Activated T-cell treated with anti-CD3 and anti-CD28 coated beads, Interleukin-2, amount 50 U/mL, for 24 hours (primary cell): ENCODE data around the gene FAM174B.

Experiments
- DNase-seq: peaks from one replicate; pipeline ENCODE4 v3.0.0-alpha.2; 2020
- H3K27ac Mint-ChIP-seq: 2 replicates; pipeline ENCODE4 v1.8.0; 2020; ENCODE audit warnings: mild to moderate bottlenecking, mixed read lengths
- H3K27me3 Mint-ChIP-seq: 2 replicates; pipeline ENCODE4 v1.8.0; 2020; ENCODE audit warnings: mixed read lengths
- H3K36me3 Mint-ChIP-seq: 2 replicates; pipeline ENCODE4 v1.8.0; 2020; ENCODE audit warnings: low read depth, mixed read lengths
- H3K4me1 Mint-ChIP-seq: 2 replicates; pipeline ENCODE4 v1.8.0; 2020; ENCODE audit warnings: low read depth, mixed read lengths
- H3K4me3 Mint-ChIP-seq: 2 replicates; pipeline ENCODE4 v1.8.0; 2020; ENCODE audit warnings: mild to moderate bottlenecking, moderate library complexity, mixed read lengths
- H3K9me3 Mint-ChIP-seq: 2 replicates; pipeline ENCODE4 v1.8.0; 2020; ENCODE audit warnings: mixed read lengths

FAM174B gene

DNA sequence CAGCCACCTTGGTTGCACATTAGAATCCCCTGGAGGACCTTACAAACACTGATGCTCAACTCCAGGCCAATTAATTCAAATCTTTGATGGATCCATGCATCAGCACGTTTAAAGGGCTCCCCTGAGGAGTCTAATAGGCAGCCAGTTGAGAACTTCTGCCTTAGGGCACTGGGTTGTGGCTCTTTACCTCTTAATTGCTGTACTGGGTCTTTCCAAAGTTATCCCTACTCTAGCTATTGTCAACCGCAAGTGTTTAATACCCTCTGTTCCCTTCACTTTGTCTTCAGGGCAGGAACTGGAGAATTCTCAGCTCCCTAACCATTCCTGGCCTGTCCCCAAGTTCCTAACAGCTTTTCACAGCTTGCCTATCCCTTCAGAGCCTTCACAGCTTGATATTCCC, 15.0 kb upstream of the FAM174B start:
- no peak for DNase-seq
- peaks cover 24% of the 10 kb centered on the region for H3K27me3 Mint-ChIP-seq
- H3K36me3 Mint-ChIP-seq = no peaks in the 10 kb centered on the region
- H3K4me1 Mint-ChIP-seq = peaks cover under 1% of the 10 kb centered on the region
- H3K4me3 Mint-ChIP-seq = no peak overlapping the region
- H3K9me3 Mint-ChIP-seq = no peaks in the 10 kb centered on the region
- no peak overlapping the region for H3K27ac Mint-ChIP-seq

- Mint-ChIP-seq H3K27me3 (peaks cover 27% of the 10 kb centered on the region), H3K4me1 (peaks cover 10% of the 10 kb centered on the region), H3K4me3 (no peak overlapping the region), H3K36me3 (no peaks in the 10 kb centered on the region), H3K9me3 (no peaks in the 10 kb centered on the region), H3K27ac (no peak overlapping the region)
- DNase-seq = no peak
These were observed 13.9 kb upstream of the FAM174B start for GRCh38 chr15:92669432-92669831.

GRCh38 chr15:92668620-92669019, 13.0 kb upstream of the FAM174B start:
- H3K4me3 Mint-ChIP-seq = no peak overlapping the region
- H3K4me1 Mint-ChIP-seq = peaks cover 15% of the 10 kb centered on the region
- peaks cover 25% of the 10 kb centered on the region for H3K27me3 Mint-ChIP-seq
- H3K9me3 Mint-ChIP-seq = no peaks in the 10 kb centered on the region
- no peak overlapping the region for H3K27ac Mint-ChIP-seq
- H3K36me3 Mint-ChIP-seq = no peaks in the 10 kb centered on the region
- DNase-seq = no peak

DNA sequence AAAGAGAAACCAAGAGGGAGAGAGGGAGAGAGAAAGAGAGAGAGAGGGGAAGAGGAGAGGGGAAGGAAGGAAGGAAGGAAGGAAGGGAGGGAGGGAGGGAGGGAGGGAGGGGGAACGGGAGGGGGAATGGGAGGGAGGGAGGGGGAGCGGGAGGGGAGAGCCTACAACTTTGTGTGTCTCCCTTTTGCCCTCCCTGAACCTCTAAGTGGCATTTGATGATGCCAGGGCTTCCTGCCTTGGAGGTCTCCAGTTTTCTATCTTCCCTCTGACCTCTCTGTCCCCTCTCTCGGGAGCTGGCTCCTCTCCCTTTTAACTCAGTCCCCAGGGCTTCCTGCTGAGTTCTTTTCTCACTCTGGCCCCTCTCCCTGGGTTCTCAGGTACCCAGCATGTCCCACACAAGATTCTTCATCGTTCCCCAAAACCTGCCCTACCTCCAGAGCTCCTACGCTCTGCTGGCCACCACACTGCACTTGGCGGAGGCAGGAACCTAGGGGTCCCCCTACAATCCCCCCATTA, 12.5 kb upstream of the FAM174B start:
- Mint-ChIP-seq H3K27me3 (peaks cover 24% of the 10 kb centered on the region), H3K36me3 (no peaks in the 10 kb centered on the region), H3K4me3 (no peak overlapping the region), H3K4me1 (peaks cover 21% of the 10 kb centered on the region), H3K9me3 (no peaks in the 10 kb centered on the region), H3K27ac (no peak overlapping the region)
- DNase-seq = no peak

- no peaks in the 10 kb centered on the region for H3K36me3 Mint-ChIP-seq
- no peak for DNase-seq
- no peak overlapping the region for H3K4me3 Mint-ChIP-seq
- no peaks in the 10 kb centered on the region for H3K9me3 Mint-ChIP-seq
- no peak overlapping the region for H3K27ac Mint-ChIP-seq
- peaks cover 24% of the 10 kb centered on the region for H3K4me1 Mint-ChIP-seq
- peaks cover 24% of the 10 kb centered on the region for H3K27me3 Mint-ChIP-seq
These were observed 11.8 kb upstream of the FAM174B start for GRCh38 chr15:92667287-92667904.

- Mint-ChIP-seq H3K4me1 (peaks cover 24% of the 10 kb centered on the region), H3K4me3 (no peak overlapping the region), H3K27me3 (peaks cover 24% of the 10 kb centered on the region), H3K27ac (no peak overlapping the region), H3K9me3 (no peaks in the 10 kb centered on the region), H3K36me3 (no peaks in the 10 kb centered on the region)
- no peak for DNase-seq
These were observed 11.2 kb upstream of the FAM174B start for GRCh38 chr15:92666780-92667179.

DNA sequence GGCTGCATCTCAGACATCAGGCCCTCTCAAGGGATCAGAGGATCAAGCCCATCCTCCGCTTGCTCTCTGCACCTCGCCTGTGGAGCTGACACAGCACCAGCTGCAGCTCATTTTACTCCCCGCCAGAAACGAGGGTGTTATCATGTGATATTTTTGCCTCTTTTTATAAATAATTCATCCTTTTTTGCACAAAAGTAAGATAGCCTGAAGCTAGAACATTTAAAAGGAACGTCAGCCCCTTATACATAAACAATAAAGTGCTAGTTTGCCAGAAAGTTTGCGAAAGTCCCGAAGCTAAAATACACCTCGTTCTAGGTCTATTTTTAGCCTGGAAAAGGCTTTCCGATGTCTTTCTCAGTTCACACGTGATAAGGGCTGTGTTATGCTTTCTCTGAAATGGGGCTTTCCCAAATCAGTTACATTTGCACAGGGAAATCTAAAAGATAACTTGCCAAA, 9.6 kb upstream of the FAM174B start:
- H3K27ac Mint-ChIP-seq = no peak overlapping the region
- H3K36me3 Mint-ChIP-seq = no peaks in the 10 kb centered on the region
- H3K4me3 Mint-ChIP-seq = no peak overlapping the region
- peaks cover 28% of the 10 kb centered on the region for H3K27me3 Mint-ChIP-seq
- peaks cover 24% of the 10 kb centered on the region for H3K4me1 Mint-ChIP-seq
- H3K9me3 Mint-ChIP-seq = no peaks in the 10 kb centered on the region
- no peak for DNase-seq

GRCh38 chr15:92664178-92664900, 8.8 kb upstream of the FAM174B start:
- H3K27me3 Mint-ChIP-seq = peaks cover 28% of the 10 kb centered on the region
- no peak for DNase-seq
- peaks cover 24% of the 10 kb centered on the region for H3K4me1 Mint-ChIP-seq
- H3K4me3 Mint-ChIP-seq = no peak overlapping the region
- no peaks in the 10 kb centered on the region for H3K9me3 Mint-ChIP-seq
- H3K36me3 Mint-ChIP-seq = no peaks in the 10 kb centered on the region
- H3K27ac Mint-ChIP-seq = no peak overlapping the region

- no peak overlapping the region for H3K4me3 Mint-ChIP-seq
- H3K27ac Mint-ChIP-seq = no peak overlapping the region
- H3K27me3 Mint-ChIP-seq = peaks cover 28% of the 10 kb centered on the region
- peaks cover 24% of the 10 kb centered on the region for H3K4me1 Mint-ChIP-seq
- H3K36me3 Mint-ChIP-seq = no peaks in the 10 kb centered on the region
- no peak for DNase-seq
- no peaks in the 10 kb centered on the region for H3K9me3 Mint-ChIP-seq
These were observed 7.8 kb upstream of the FAM174B start for GRCh38 chr15:92663250-92663951.

DNA sequence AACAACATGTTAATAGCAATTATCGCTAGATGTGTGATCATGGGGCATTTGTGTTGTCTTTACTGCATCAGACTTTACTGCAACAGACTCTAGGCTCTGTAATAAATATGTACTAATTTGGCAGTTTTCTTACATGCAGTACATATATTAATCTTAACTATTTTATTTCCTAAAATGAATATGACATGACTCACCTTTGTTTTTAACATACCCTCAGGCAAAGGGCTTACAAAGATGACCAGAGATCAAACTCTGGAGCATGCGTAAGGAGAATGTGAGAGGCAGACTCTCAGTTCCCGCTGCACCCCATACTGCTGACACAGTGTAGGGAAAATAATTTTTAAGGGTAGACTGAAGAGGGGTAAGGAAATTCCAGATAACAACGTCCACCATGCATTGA, 7.2 kb upstream of the FAM174B start:
- Mint-ChIP-seq H3K4me1 (peaks cover 24% of the 10 kb centered on the region), H3K27me3 (peaks cover 24% of the 10 kb centered on the region), H3K4me3 (no peak overlapping the region), H3K9me3 (no peaks in the 10 kb centered on the region), H3K36me3 (no peaks in the 10 kb centered on the region), H3K27ac (no peak overlapping the region)
- DNase-seq = no peak

- Mint-ChIP-seq H3K36me3 (no peaks in the 10 kb centered on the region), H3K27ac (no peak overlapping the region), H3K4me3 (no peak overlapping the region), H3K4me1 (peaks cover 24% of the 10 kb centered on the region), H3K9me3 (no peaks in the 10 kb centered on the region), H3K27me3 (peaks cover 19% of the 10 kb centered on the region)
- no peak for DNase-seq
These were observed 6.4 kb upstream of the FAM174B start for GRCh38 chr15:92661956-92662355.

GRCh38 chr15:92661069-92661468, 5.5 kb upstream of the FAM174B start:
- no peaks in the 10 kb centered on the region for H3K36me3 Mint-ChIP-seq
- no peak overlapping the region for H3K4me3 Mint-ChIP-seq
- H3K27me3 Mint-ChIP-seq = peaks cover 19% of the 10 kb centered on the region
- no peaks in the 10 kb centered on the region for H3K9me3 Mint-ChIP-seq
- peaks cover 26% of the 10 kb centered on the region for H3K4me1 Mint-ChIP-seq
- no peak for DNase-seq
- no peak overlapping the region for H3K27ac Mint-ChIP-seq

GRCh38 chr15:92657486-92657885, 1.9 kb upstream of the FAM174B start:
- no peaks in the 10 kb centered on the region for H3K36me3 Mint-ChIP-seq
- H3K9me3 Mint-ChIP-seq = no peaks in the 10 kb centered on the region
- no peak overlapping the region for H3K4me3 Mint-ChIP-seq
- H3K27me3 Mint-ChIP-seq = peaks cover 45% of the 10 kb centered on the region
- peaks cover 7% of the 10 kb centered on the region for H3K4me1 Mint-ChIP-seq
- H3K27ac Mint-ChIP-seq = no peak overlapping the region
- DNase-seq = no peak

DNA sequence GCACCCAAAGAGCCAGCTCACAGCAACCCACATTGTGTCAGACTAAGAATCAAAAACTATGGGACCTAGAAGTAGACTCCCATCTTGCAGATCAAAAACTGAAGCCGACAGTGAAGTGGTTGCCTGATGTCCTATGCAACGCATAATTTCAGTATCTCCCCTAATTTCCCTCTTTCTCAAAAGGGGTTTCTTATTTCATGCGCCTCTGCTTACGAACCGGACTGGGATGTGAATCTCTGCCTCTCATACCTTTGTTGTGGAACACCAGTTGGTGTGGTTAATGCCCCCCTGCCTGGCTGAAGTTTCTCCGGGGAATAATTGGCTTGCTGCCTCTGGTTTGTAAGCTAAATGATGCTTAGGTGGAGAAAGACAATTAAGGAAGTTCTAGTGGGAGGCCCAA, 514 bp upstream of the FAM174B start:
- Mint-ChIP-seq H3K27ac (no peak overlapping the region), H3K27me3 (peaks cover 54% of the 10 kb centered on the region), H3K9me3 (no peaks in the 10 kb centered on the region), H3K4me3 (peak overlapping the region; percentile 58), H3K4me1 (peaks cover 7% of the 10 kb centered on the region), H3K36me3 (no peaks in the 10 kb centered on the region)
- no peak for DNase-seq

GRCh38 chr15:92654662-92655061, 913 bp downstream of the FAM174B start:
- Mint-ChIP-seq H3K4me3 (peak overlapping the region; percentile 44), H3K9me3 (no peaks in the 10 kb centered on the region), H3K36me3 (no peaks in the 10 kb centered on the region), H3K27me3 (peaks cover 58% of the 10 kb centered on the region), H3K4me1 (peaks cover 7% of the 10 kb centered on the region), H3K27ac (no peak overlapping the region)
- no peak for DNase-seq
